ENCODE data around the gene AKT2. TPM values are rescaled to one million over a fixed set of nuclear protein-coding genes. Genes with fewer than 3 reads are reported as not detected.

Gene AKT2
- total and polyA plus RNA-seq, 10 of the 15 experiments (the other 5 are each of a cell fraction or from before 2014, with no cell fraction given), result 1.0 to 185 (median 71.5) TPM

- TF ChIP-seq CBX3 (IDR thresholded peaks at IDR 0.05; ENCODE audit: borderline replicate concordance, low read depth) (no peak), CHD4 (IDR thresholded peaks at IDR 0.05) (no peak), EGR1 (IDR thresholded peaks at IDR 0.05; ENCODE audit: borderline replicate concordance in 1 of 2, low read depth in 2 of 2, low read length in 2 of 2) (0 out of 3 replicates have a peak, but pooled peaks of 1 of the 2 experiments have one; percentile 43), SPI1 (IDR thresholded peaks at IDR 0.05; ENCODE audit: borderline replicate concordance, insufficient read depth, low read depth, low read length) (peak; percentile 42; the same call in 1 of the 2 replicates), NRF1 (conservative IDR thresholded peaks at IDR 0.05; ENCODE audit: low read depth, low read length) (peak; percentile 84), PKNOX1 (IDR thresholded peaks at IDR 0.05) (0 out of 2 replicates have a peak, but pooled peaks have one; percentile 24), SRF (IDR thresholded peaks at IDR 0.05; ENCODE audit: low read depth in 2 of 2, low read length in 2 of 2) (no peak), TBL1XR1 (IDR thresholded peaks at IDR 0.05; ENCODE audit: low read depth, low read length) (no peak), RAD21 (IDR thresholded peaks at IDR 0.05; ENCODE audit: insufficient read depth, low read depth, low read length) (no peak), ZNF687 (IDR thresholded peaks at IDR 0.05) (no peak; the same call in 1 of the 2 replicates), POLR2AphosphoS2 (IDR thresholded peaks at IDR 0.05; ENCODE audit: low read depth, low read length) (0 out of 2 replicates have a peak, but pooled peaks have one; percentile 38), NFIC (IDR thresholded peaks at IDR 0.05; ENCODE audit: low read depth, low read length) (no peak), RB1 (IDR thresholded peaks at IDR 0.05; ENCODE audit: borderline replicate concordance) (no peak; the same call in 1 of the 2 replicates), CHD1 (IDR thresholded peaks at IDR 0.05; ENCODE audit: low read depth, low read length) (no peak), RAD51 (IDR thresholded peaks at IDR 0.05) (no peak), BACH1 (IDR thresholded peaks at IDR 0.05; ENCODE audit: borderline replicate concordance) (no peak), FOS (IDR thresholded peaks at IDR 0.05; ENCODE audit: borderline replicate concordance, extremely low read depth, insufficient read length) (no peak), BCL3 (IDR thresholded peaks at IDR 0.05; ENCODE audit: borderline replicate concordance, insufficient read depth, low read depth, low read length, poor library complexity, severe bottlenecking) (no peak), SMAD5 (IDR thresholded peaks at IDR 0.05; ENCODE audit: low read depth) (0 out of 2 replicates have a peak, but pooled peaks have one; percentile 55), PML (IDR thresholded peaks at IDR 0.05; ENCODE audit: low read length) (no peak), HSF1 (IDR thresholded peaks at IDR 0.05; ENCODE audit: low read depth, low read length) (no peak)
Observed at GRCh38 chr19:40285353-40286234, 449 bp upstream of the AKT2 start (continued).

All from GM12878 (cell line).